Stimulated activated CD4-positive, alpha-beta T cell treated with anti-CD3 and anti-CD28 coated beads, Interleukin-12 subunit alpha, Interleukin-12 subunit beta, amount 100 ng/mL, for 48 hours (primary cell): ENCODE results near the gene SPTB.

ENCODE experiments used
- DNase-seq, 3 donors: peaks; one replicate each; pipeline ENCODE4 v3.0.0-alpha.2; 2020; ENCODE audit warnings: low read depth in 2 of 3, low spot score in 1 of 3

SPTB gene

DNA sequence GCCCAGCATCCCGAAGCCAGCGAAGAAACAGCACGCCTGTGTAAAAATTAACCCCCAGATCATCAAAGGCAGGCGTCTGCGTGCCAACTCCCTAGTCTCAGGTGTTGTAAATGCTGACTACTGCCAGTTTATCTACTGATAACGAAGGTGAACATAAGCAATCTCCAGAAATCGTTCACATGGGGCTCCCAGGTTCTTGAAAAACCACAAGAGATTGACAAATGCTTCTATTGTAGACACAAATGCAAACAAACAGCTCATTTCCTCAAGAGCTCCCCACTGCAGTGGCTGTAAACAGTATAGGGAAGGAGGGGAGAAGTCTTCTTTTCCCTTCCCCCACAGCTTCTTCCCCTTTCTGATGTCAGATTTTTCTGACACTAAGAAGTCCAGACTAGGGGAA lies 180.8 kb downstream of the SPTB start:
- no peak for DNase-seq

DNA sequence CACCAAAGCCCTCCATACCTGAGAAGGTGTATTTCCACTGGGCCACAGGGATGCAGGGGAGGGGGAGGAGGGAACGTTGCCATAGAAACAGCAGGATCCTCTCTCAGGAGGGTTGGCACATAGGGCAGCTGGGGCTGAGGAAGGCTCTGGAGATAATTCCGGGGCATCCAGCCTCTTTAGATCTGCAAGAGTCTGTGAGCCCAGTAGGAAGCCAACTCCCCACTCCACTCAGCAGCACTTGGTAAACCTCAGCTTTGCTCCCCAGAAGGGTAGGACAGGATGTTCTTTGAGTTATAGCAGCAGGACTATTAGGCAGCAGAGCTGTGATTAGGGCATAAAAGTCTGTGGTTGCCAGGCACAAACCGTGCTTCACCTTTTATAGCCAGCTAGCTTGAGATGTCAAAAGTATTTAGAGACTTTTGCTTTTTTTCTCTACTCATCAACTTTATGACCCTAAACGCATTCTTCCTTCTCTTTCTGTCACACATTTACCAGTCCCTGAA lies 183.3 kb downstream of the SPTB start:
- DNase-seq, result no peak
